Raji (cell line): Measurements from ENCODE around the gene TRMT2A.
A peak's percentile ranks its signal among the peaks of the same experiment; 100 is the strongest.

Experiments
- POLR2A ChIP-seq: IDR thresholded peaks from 2 replicates; pipeline ENCODE4 v1.6.1; 2011; ENCODE audit warnings: low read depth, low read length, control low read depth; ENCODE audit not compliant: insufficient read depth

TRMT2A gene

GRCh38 chr22:20083891-20084546 lies 33.0 kb downstream of the TRMT2A start:
- TF ChIP-seq POLR2A, result no peak

GRCh38 chr22:20083157-20083890 lies 33.7 kb downstream of the TRMT2A start:
- no peak for TF ChIP-seq POLR2A

GRCh38 chr22:20080776-20081654 lies 36.0 kb downstream of the TRMT2A start:
- TF ChIP-seq POLR2A, result no peak

- TF ChIP-seq POLR2A, result no peak
Measured at GRCh38 chr22:20080445-20080775, 36.6 kb downstream of the TRMT2A start.

- peak; percentile 66 for TF ChIP-seq POLR2A
Measured at GRCh38 chr22:20079745-20080444, 37.1 kb downstream of the TRMT2A start, which contains the start of gene DGCR8. Gene DGCR8, plus strand, starts transcription at chr22:20080241. Its CDS starts 5,723 bp downstream, at chr22:20085964.

GRCh38 chr22:20076627-20077172 lies 40.3 kb downstream of the TRMT2A start:
- TF ChIP-seq POLR2A, result no peak

- TF ChIP-seq POLR2A, result no peak
Measured at GRCh38 chr22:20071524-20071972, 45.5 kb downstream of the TRMT2A start.

GRCh38 chr22:20069331-20070042 lies 47.5 kb downstream of the TRMT2A start:
- TF ChIP-seq POLR2A, result no peak

- TF ChIP-seq POLR2A, result no peak
Measured at GRCh38 chr22:20068640-20069039, 48.4 kb downstream of the TRMT2A start.

- TF ChIP-seq POLR2A, result no peak
Measured at GRCh38 chr22:20066617-20067383, 50.2 kb downstream of the TRMT2A start.

- no peak for TF ChIP-seq POLR2A
Measured at GRCh38 chr22:20065896-20066616, 51.0 kb downstream of the TRMT2A start.

GRCh38 chr22:20064545-20065262 lies 52.3 kb downstream of the TRMT2A start:
- no peak for TF ChIP-seq POLR2A
